ENCODE data around the gene CORIN.
A peak's percentile ranks its signal among the peaks of the same experiment; 100 is the strongest.

CORIN gene

GRCh38 chr4:47672696-47673095, 165.2 kb downstream of the CORIN start:
- DNase-seq: no peak

GRCh38 chr4:47669946-47670345, 167.9 kb downstream of the CORIN start:
- DNase-seq: no peak

- DNase-seq: peak; percentile 33
Measured at GRCh38 chr4:47668810-47669408, 169.0 kb downstream of the CORIN start.

GRCh38 chr4:47668256-47668655, 169.6 kb downstream of the CORIN start:
- DNase-seq: no peak

- no peak for DNase-seq
Measured at GRCh38 chr4:47667552-47667951, 170.3 kb downstream of the CORIN start.

GRCh38 chr4:47664051-47664826, 173.6 kb downstream of the CORIN start:
- DNase-seq: no peak

- peak; percentile 13 for DNase-seq
Measured at GRCh38 chr4:47662975-47663374, 174.9 kb downstream of the CORIN start.

- DNase-seq: no peak
Measured at GRCh38 chr4:47661741-47662140, 176.1 kb downstream of the CORIN start.

GRCh38 chr4:47659342-47659741, 178.5 kb downstream of the CORIN start:
- DNase-seq: no peak

GRCh38 chr4:47654972-47655693, 182.7 kb downstream of the CORIN start:
- no peak for DNase-seq

GRCh38 chr4:47652092-47652491, 185.8 kb downstream of the CORIN start:
- no peak for DNase-seq

- peak; percentile 1 for DNase-seq
Measured at GRCh38 chr4:47651231-47651630, 186.6 kb downstream of the CORIN start.

GRCh38 chr4:47650584-47651130, 187.2 kb downstream of the CORIN start:
- no peak for DNase-seq

- DNase-seq: no peak
Measured at GRCh38 chr4:47647544-47647943, 190.3 kb downstream of the CORIN start.

GRCh38 chr4:47647029-47647428, 190.8 kb downstream of the CORIN start:
- no peak for DNase-seq

- no peak for DNase-seq
Measured at GRCh38 chr4:47646372-47646771, 191.5 kb downstream of the CORIN start.

GRCh38 chr4:47643845-47644244, 194.0 kb downstream of the CORIN start:
- no peak for DNase-seq

GRCh38 chr4:47642985-47643760, 194.7 kb downstream of the CORIN start:
- no peak for DNase-seq

- DNase-seq: no peak
Measured at GRCh38 chr4:47642191-47642830, 195.6 kb downstream of the CORIN start.

- DNase-seq: no peak
Measured at GRCh38 chr4:47641755-47642154, 196.1 kb downstream of the CORIN start.

GRCh38 chr4:47640911-47641310, 197.0 kb downstream of the CORIN start:
- DNase-seq: no peak

- DNase-seq: peak; percentile 1
Measured at GRCh38 chr4:47639531-47639930, 198.3 kb downstream of the CORIN start.

Measured in inflammatory macrophage treated with lipopolysaccharide for 4 hours (primary cell).